ENCODE data around the gene RFX4.

Gene RFX4

DNA sequence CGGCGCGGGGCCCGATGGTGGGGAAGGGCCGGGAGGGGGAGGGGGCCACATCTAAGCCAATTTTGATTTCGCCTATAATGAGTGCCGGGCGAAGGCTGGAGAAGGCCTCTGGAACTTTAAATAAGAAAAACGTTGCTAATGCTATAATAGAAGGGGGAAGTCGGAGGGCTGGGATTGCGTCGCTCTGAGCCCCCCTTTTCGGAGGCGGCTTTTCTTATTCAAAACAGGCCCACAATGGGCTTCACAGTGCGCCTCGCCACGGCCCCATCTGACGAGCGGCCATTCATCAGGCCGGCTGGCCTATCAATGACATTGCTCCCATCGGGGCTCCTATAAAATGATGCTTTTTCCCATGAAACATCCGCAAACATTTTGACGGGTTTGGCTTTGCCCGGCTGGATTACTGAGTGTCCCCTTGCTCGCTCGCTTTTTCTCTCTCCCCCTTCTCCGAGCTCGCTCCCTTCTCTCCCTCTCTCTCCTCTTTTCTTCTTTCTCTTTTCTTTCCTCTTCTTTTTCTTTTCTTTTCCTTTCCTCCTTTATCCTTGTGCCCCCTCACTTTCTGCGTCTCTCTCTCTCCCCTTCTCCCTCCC lies at the start of gene RFX4:
Gene RFX4 (plus strand): TSS at position 364 of the 590 bp plus-strand sequence. CDS start 317 bp downstream, outside the sequence.
- no peak for DNase-seq (ENCODE audit: low spot score)

DNA sequence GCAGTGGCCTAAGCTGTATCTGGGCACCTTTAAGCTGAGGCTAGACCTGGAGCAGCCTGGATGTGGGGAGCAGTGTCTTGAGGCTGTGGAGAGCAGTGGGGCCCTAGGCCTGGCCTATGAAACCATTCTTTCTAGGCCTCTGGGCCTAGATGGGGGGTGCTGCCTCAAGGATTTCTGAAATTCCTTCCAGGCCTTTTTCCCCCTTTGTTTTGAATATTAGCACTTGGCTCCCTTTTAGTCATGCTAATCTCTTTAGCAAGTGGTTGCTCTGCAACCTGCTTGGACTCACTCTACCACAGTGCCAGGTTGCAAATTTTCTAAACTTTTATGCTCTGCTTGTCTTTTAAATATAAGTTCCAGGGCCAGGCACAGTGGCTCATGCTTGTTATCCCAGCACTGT lies 41.6 kb upstream of the RFX4 start:
- DNase-seq (ENCODE audit: low spot score), result no peak

DNA sequence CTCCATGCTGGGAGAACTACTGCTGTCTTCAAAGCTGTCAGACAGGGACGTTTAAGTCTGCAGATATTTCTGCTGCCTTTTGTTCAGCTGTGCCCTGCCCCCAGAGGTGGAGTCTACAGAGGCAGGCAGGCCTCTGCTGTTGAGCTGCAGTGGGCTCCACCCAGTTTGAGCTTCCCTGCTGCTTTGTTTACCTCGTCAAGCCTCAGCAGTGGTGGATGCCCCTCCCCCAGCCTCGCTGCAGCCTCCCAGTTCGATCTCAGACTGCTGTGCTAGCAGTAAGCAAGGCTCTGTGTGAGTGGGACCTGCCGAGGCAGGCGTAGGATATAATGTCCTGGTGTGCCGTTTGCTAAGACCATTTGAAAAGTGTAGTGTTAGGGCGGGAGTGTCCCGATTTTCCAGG lies 31.4 kb upstream of the RFX4 start:
- no peak for DNase-seq (ENCODE audit: low spot score)

DNA sequence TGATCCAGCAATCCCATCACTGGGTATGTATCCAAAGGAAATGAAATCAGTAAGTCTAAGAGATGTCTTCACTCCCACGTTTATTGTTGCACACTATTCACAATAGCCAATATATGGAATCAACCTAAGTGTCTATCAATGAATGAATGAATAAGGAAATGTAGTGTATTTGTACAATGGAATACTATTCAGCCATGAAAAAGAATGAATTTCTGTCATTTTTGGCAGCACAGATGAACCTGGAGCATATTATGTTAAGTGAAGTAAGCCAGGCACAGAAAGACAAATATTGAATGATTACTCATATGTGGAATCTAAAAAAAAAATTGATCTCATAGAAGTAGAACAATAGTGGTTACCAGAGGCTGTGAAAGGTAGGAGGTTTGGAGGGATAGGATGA lies 30.6 kb upstream of the RFX4 start:
- no peak for DNase-seq (ENCODE audit: low spot score)

DNA sequence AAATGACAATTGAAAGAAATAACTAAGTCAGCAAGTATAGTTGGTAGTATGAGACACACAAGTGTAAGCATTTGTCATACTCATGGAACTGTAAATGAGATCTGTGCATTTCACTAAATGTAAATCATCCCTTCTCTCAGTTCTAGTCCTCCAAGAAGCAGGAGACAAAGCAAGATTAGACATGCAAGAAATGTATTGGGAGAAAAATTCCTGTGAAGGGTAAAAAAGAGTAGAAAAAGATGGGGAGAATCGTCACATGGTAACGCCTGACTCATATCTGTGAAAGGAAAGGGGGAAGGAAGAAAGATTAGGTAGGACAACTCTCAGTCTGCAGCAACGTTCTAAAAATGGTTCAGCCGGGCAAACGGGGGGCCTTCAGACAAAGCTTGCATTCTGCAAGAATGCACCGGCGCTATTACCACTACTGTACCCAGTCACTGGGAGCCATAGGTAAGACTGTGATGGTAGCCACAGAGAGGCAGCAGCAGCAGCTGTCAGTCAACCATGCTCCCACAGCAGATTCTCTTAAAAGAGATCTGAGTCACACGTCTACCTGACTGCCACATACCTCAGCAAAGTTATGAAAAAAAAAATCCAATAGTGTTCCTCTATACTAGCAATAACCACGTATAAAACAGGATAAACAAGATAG lies 18.0 kb upstream of the RFX4 start:
- no peak for DNase-seq (ENCODE audit: low spot score)

DNA sequence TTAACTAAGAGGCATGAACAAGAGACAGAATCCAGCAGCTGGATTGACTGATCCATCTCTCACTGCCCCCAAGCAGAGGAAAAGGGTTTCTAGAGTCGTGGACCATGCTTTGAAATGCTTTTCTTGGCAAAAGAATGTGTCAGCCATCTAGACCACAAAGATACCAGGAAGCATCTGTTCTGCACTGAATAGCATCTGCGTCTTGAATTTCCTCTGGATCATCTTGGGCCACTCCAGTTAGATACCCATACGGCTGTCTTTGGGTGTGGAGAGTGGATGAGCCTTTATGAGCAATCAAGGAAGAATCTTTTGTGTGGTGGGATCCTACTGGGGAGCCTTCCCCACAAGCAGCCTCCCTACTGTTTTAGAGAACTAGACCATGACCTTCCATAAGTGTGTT lies 16.0 kb upstream of the RFX4 start:
- DNase-seq (ENCODE audit: low spot score), result no peak

DNA sequence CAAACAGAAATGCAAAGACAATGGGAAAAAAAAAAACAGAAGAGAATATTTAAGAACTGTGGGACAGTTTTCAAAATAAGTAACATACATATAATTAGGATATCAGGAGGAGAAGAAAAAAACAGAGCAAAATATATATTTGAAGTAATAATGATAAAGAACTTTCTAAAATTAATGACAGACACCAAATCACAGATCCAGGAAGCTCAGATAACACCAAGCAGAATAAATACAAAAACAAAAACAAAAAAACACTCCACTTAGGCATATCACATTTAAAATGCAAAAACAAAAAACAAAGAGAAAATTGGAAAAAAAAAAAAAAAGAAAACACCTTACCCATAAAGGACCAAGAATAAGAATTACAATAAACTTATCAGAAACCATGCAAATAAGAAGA lies 9.6 kb upstream of the RFX4 start:
- no peak for DNase-seq (ENCODE audit: low spot score)

DNA sequence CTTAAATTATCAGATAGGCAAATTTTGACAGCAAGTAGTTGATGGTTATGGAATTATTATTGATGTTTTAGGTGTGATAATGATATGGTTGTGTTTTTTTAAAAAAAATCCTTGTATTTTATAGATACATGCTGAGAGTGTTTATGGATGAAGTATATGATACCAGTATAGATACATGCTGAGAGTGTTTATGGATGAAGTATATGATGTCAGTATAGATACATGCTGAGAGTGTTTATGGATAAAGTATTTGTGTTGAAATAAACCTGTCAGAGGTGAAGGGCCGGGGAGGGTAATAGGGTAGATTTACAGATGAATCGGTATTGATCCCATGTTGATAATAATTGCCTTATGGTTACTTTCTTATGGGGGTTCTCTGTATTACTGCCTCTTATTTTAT lies 6.0 kb upstream of the RFX4 start:
- DNase-seq (ENCODE audit: low spot score), result no peak

DNA sequence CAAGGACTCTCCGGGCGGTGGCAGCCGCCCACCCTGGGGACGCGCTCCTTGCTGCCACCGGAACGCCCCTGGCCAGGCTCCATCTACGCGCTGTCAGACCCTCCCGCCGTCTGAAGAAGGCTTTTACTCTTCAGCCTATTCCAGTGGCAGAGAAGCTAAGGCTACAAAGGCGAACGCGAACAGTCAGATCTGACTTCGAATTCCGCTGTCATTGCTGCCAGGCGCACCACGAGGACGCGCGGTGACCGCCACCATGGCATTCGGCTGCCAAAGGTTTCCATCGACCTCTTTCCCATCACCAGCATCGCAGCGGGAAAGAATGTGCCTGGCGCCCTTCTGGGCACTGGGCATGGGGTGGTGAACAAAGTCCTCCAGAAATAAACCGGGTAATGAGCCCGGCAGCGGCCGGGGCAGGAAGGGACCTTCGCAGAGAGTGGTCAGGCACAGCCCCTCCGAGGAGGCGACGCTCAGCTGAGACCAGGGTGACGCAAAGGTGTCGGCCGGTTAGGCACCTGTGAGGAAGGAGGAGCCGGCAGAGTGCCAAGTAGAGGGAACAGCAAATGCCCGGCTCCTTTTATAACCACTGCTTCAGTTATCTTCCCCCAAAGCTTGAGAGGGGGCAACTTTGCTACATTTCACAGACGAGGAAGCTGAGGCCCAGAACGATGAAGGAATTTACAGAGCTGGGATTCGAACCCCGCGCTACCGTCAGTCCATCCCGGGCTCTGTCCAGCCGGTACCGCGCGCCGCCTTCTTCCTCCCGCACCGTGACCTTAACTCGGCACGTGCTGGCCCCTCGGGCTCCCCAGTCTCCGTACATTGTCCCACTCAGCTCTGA lies 1.9 kb upstream of the RFX4 start:
- DNase-seq (ENCODE audit: low spot score), result no peak

DNA sequence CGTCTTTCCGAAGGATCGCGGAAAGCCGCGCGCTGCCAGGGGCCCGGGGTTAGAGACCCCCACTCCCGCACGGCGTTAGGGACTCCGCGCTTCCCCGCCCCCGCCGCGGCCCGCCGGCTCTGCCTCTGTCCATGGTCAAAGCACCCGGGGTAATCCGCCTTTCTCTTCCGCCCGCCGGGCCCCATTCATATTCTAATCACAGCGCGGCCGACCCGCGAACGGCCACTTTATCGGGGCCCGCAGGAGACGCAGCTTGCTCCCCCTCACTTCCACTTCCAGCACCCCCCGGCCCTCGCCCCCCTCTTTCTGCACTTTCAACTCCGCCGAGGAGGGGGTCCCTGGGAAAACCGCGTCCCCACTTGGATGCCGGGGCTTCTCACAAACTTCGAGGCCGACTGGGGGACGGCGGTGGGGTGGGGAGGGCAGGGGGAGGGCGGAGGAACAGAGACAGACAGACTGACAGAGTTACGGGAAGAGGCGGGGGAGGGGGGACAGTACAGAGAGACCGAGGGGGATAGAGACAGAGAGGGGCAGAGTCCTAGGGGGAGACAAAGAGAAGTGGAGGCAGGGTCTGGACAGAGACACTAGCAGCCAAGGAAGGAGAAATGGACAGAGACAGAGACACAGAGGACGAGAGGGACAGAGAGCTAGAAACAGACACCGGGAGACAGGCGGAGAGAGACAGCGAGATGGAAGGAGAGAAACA lies 1.1 kb upstream of the RFX4 start:
- DNase-seq (ENCODE audit: low spot score), result no peak

DNA sequence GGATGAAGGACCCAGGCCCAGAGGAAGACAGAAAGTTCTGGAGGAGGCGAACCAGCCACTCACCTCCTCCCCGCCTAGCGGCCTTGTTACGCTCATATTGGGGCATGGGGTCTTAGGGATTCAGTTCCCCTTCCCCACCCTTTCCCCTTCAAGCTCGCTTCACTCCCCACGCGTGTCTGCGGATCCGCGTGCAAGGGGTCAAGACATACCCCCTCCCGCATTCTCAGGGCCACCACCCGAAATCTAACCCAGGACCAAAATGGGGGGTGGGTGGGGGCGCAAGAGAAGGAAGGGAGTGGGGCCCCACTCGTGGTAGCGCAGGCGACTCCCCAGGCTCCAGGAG lies 584 bp upstream of the RFX4 start:
- no peak for DNase-seq (ENCODE audit: low spot score)

DNA sequence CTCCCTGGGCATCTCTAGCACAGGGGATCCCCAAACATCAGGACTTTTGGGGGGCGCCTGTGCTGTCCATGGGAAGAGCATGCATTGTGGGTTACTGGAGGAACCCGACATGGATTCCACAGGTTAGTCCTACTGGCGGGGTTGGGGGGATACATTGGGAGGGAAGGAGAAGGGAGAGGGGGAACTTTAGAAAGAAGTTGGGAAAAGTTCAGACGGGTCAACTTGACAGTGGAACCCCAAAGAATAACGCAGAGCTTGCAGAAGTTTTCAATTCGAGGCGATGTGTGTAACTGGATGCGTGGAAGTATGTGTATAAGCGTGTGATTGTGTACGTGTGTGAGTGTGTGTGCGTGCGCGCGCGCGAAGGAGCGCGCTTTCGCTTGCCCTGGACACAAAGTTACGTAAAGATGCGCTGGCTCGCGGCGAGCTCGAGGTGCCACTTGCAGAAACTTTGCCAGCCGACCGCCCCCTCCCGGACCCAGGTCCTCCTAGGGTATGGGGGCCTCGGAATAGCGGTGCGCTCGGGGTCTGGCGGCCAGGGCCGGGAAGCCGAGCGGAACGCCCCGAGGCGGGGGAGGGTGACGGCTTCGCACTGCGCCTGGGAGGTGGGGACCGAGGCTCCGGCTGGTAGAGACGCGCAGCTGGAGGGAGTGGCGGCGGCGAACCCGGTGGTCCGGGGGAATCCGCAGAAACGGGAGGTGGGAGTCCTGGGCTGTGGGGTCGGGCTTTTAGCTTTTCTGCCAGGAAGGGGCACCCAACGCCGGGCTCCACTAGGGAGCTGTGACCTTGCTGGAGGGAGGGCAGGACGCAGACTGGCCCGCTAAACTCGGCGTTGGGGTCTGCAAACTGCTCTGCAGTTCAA lies 669 bp downstream of the RFX4 start:
- DNase-seq (ENCODE audit: low spot score), result no peak

DNA sequence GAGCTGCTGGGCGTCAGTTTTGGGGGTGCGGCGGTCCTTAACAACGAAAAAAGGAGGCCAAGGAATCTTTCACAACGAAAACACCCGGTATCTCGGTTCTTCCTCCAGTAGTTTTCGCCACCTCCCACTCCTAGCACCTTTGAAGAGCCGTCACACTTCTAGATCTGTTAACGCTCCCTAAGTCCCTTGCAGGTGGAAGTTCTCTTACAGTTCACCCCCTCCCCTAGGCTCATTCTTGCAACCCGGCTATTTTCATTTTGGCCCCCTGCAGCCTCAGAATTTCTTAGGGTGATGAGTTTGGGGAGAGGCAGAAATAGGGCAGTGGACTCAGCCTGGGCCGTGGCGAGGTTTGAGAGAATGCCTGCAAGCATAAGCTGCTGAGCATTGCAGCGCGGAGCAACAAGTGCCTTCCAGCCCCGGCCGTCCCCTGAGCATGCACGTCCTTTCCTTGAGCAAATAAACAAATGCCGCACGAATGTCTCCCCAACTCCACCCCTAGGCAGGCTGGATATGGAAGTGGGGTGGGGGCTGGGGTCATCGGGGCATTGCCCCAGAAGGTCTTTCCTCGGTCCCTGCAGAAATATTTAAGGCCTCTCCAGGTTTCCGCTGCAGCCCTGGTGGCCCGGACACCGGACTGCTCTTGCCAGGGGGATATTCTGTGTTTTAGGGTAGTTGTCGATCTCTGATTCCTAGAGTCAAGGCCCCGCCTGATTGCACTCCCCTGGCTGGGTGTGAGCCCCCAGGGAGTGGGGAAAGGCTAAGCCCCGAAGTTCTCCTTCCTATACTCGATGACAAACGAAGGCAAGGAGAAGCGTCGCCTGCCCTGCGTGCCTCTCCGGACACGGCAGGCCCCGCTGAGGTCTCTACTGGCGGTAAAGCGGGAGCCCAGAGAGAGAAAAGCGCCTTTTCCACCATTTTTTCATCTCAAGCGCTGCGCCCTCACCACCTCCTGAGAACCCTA lies 1.6 kb downstream of the RFX4 start:
- DNase-seq (ENCODE audit: low spot score), result no peak

DNA sequence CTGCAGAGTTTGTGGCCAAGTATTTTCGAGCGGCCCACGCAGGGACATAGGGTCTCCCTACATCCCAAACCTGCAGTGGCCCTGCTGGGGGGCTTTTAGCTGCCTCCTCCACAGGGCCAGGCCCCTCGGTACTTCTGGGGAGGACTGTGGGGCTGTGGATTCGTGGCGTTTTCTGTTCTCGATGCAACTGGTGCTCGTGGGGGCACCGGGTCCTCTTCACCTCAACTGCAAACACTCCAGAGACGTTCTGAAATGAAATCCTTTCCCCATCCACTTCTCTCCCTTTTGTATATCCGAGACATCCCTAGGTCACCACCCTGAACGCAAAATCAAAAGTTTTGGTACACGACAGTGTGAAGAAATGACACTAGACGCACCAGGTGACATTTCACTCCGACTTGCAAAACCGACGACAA lies 2.3 kb downstream of the RFX4 start:
- DNase-seq (ENCODE audit: low spot score), result no peak

DNA sequence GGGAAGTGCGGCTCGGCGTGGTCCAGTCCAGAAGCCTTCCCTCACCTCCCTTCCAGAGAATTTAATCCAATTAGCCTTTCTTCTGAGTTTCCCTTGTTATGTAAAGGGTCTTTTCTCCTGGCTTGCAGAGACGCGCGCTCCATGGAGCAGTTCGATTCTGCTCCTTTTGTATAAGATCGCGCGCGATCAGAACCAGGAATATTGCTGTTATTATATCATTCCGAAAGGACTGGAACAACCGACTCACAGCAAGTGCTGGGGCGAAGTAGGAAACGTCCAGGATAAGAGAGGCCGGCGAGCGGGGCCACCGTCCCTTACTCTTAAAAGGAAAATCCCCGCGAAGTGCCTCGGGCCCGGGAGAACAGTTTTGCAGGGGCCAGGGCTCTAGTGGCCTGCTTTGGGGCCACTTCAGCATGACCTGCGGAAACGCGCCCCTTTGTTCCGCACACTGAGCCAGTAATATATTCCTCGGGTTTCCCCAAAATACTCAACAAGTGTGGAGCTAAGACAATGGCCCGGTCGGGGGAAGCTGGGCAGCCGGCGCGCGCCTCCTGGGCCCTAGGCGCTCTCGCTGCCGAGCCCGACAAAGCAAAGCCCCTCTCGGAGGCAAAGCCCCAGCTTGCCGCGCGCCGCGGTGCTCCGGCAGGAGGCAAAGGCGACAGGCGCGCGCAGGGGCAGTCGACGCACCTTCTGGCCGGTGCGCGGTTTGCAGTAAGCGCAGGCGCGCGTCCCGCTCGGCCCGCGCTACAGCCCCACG lies 2.9 kb downstream of the RFX4 start:
- no peak for DNase-seq (ENCODE audit: low spot score)

DNA sequence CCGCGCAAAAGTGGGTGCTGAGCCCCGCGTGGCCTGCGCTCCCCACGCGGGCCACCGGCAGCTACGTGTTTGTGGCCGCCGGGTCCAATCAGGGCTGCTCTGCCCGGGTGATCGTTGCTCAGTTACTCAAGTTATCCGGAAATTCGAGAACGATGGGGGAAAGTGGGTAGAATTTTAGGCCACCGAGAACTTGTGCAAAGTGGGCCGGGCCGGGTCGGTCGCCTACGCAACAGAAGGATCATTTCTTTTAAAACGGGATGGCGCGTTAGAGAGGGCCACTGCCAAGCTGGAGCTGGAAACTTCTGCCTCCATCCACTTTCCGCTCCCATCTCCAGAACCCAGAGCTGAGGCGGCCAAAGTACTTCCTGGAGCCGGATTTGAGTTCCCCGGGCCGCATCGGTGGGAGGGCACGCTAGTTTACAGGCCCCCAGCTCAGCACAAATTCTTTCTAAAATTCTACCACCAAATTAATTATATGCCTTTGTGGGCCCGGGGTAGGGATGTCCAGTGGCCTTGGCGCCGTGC lies 3.5 kb downstream of the RFX4 start:
- no peak for DNase-seq (ENCODE audit: low spot score)

DNA sequence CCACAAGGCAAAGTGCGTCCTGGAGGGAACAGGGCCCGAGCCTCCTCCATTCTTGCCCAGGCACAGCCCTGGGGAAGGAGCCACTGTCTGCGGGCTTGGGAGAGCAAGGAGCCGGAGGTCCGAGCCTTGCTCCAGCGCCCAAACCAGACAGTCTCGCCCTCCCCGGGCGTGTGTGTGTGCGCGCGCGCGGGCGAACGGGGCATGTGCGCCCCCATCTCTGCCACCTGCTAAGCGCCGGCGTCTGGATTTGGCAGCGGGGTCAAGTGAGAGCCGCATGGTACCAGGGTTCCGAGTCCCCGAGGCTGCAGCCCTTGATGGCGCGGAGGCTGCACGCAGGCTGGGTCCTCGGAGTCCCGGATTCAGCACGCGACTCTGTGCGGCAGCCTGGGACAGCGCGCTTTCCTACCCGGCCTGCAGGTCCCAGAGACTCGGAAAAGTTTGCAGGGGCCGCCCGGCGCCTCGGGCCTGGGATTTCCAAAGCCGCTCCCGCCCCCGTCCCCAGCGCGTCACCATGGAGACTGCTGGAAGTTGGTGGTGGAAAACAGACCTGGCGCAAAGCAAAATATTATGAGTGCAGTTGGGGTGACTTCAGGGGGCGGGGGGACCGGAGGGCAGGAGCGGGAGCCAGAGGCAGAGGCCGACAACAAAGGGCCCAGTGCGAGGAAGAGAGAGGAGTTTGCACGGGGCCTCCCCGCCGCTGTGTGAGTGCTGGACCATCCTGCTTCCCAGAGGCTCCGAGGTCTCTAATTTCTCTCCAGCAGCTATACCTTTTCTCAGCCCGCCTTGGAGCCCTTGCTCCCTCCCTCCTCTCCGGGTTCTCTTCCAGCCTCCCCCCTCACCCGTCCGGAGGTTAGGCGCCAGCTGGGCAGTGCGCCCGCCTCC lies 4.2 kb downstream of the RFX4 start:
- DNase-seq (ENCODE audit: low spot score), result no peak

DNA sequence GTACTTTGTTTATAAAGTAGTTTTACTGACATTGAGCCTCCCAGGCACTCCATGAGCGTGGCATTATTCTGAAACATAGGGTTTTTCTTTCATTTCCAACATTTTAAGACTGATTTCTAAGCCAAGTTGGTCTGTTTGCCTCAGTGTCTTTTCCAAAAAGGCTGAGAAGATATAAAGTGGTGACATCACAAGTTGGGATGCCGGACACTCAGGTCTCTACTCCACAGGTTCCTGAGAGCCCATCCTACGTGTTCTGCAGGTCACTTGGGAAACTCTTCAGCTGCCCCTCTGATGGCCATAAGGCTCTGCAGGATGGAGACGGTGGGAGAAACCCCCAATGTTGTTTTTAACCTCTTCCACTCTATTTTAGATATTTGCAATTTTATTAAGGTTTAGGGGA lies 6.0 kb downstream of the RFX4 start:
- no peak for DNase-seq (ENCODE audit: low spot score)

DNA sequence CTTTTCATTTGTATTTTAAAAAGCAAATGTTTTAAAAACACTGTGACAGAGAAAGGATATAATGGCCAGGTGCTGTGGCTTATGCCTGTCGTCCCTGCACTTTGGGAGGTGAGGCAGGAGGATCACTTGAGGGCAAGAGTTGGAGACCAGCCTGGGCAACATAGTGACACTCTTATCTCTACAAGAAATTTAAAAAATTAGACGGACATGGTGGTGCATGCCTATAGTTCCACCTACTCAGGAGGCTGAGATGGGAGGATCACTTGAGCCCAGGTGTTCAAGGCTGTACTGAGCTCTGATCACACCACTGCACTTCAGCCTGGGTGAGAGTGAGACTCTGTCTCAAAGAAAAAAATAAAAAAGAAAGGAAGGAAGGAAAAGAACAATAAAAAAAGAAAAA lies 7.8 kb downstream of the RFX4 start:
- no peak for DNase-seq (ENCODE audit: low spot score)

All from kidney capillary endothelial cell (primary cell).